ENCODE measurements around the gene REV3L. TPM values are rescaled to one million over a fixed set of nuclear protein-coding genes. Genes with fewer than 3 reads are reported as not detected.
A peak's percentile ranks its signal among the peaks of the same experiment; 100 is the strongest.

The REV3L gene
- 10 to 100 TPM; 16.1 to 31.8 (median 26.8) TPM for total RNA-seq
- 10 to 100 TPM in 1 of 2 donors, 1 to 10 TPM in 1; 8.6 to 14.8 TPM for polyA plus RNA-seq
- total RNA-seq = 70.3 reads per million, percentile 78 among the genes with 10 or more reads in this experiment

GRCh38 chr6:111482959-111483735 lies at the start of gene REV3L:
Gene REV3L (minus strand): TSS chr6:111483218. CDS start chr6:111482888, 330 bp downstream.
- no peaks in the 10 kb centered on the region for H3K27me3 ChIP-seq (ENCODE audit: control insufficient read depth in 2 of 2, insufficient read depth in 2 of 2, low read length in 2 of 2)
- peak; percentile 76 for ATAC-seq
- intact Hi-C loops (cut with micrococcal nuclease) = loop anchor here (1.0 to 10.0 kb wide), 20 partner anchors 84 to 1998 kb away; partner anchors contain the start of genes AMD1 (in 2 of the 2), FAM229B (in 2 of the 2), FYN (in 2 of the 2) and SLC16A10 (in 2 of the 2)
- CTCF ChIA-PET = interaction anchor here (0.6 to 2.8 kb wide), 2 partner anchors 224 to 560 kb away, joined by 3 to 16 read pairs; a partner anchor contains a TSS
- H3K4me1 ChIP-seq (ENCODE audit: control insufficient read depth in 2 of 2, insufficient read depth in 2 of 2, low read length in 2 of 2) = peaks cover 17 to 33% of the 10 kb centered on the region in 2 donors
- H3K36me3 Mint-ChIP-seq = peaks cover 0 to 13% (median 4%) of the 10 kb centered on the region in 5 donors
- H3K9me3 Mint-ChIP-seq = peaks cover 0 to 2% (median 0%) of the 10 kb centered on the region in 11 donors
- H3K36me3 ChIP-seq (ENCODE audit: control insufficient read depth in 2 of 3, insufficient read depth in 3 of 3, low read length in 3 of 3) = peaks cover 0 to 12% (median 0%) of the 10 kb centered on the region in 3 experiments
- peak within 1 kb of the TSS; percentile 95 to 99 (median 99) for H3K27ac Mint-ChIP-seq
- peak within 1 kb of the TSS; percentile 99 for H3K27ac ChIP-seq (ENCODE audit: low read depth, low read length)
- POLR2A ChIA-PET = interaction anchor here (0.6 to 2.8 kb wide), 14 partner anchors 9 to 1303 kb away, joined by 3 to 22 read pairs (median 3); partner anchors contain the start of genes AMD1, CDC40, CDK19 and FAM229B
- peak; percentile 72 to 93 (median 87) for DNase-seq
- H3K4me3 Mint-ChIP-seq = peak within 1 kb of the TSS; percentile 96 to 100 (median 98)
- peaks cover 0 to 3% (median 0%) of the 10 kb centered on the region in 5 donors for H3K27me3 Mint-ChIP-seq
- H3K4me1 Mint-ChIP-seq = peaks cover 33 to 62% (median 56%) of the 10 kb centered on the region in 7 donors
- no peaks in the 10 kb centered on the region for H3K9me3 ChIP-seq (ENCODE audit: control insufficient read depth in 2 of 3, low read length in 3 of 3)
- H3K4me3 ChIP-seq (ENCODE audit: low read length) = peak within 1 kb of the TSS; percentile 93

GRCh38 chr6:111531185-111531584 lies 48.2 kb upstream of the REV3L start:
- intact Hi-C loops (cut with micrococcal nuclease) = no loop called here
- ChIA-PET POLR2A (no interaction called here), CTCF (interaction anchor here (0.8 kb wide), 1 partner anchor 8 kb away, joined by 4 read pairs; no protein-coding TSS in a partner anchor)
- DNase-seq (no peak), ATAC-seq (no peak)
- no peaks in the 10 kb centered on the region for H3K36me3 ChIP-seq (ENCODE audit: control insufficient read depth in 2 of 3, insufficient read depth in 3 of 3, low read length in 3 of 3)
- H3K27me3 Mint-ChIP-seq = no peaks in the 10 kb centered on the region
- H3K4me3 Mint-ChIP-seq = no peak overlapping the region
- peaks cover 0 to 3% of the 10 kb centered on the region in 2 donors for H3K4me1 ChIP-seq (ENCODE audit: control insufficient read depth in 2 of 2, insufficient read depth in 2 of 2, low read length in 2 of 2)
- H3K27ac ChIP-seq (ENCODE audit: low read depth, low read length) = no peak overlapping the region
- peak overlapping the region in 1 of 9 donors; percentile 35 for H3K27ac Mint-ChIP-seq
- no peaks in the 10 kb centered on the region for H3K9me3 ChIP-seq (ENCODE audit: control insufficient read depth in 2 of 3, low read length in 3 of 3)
- H3K36me3 Mint-ChIP-seq = peaks cover 0 to 9% (median 4%) of the 10 kb centered on the region in 5 donors
- H3K4me1 Mint-ChIP-seq = peaks cover 14 to 30% (median 21%) of the 10 kb centered on the region in 7 donors
- no peaks in the 10 kb centered on the region for H3K27me3 ChIP-seq (ENCODE audit: control insufficient read depth in 2 of 2, insufficient read depth in 2 of 2, low read length in 2 of 2)
- no peak overlapping the region for H3K4me3 ChIP-seq (ENCODE audit: low read length)
- H3K9me3 Mint-ChIP-seq = peaks cover 0 to 6% (median 0%) of the 10 kb centered on the region in 11 donors

GRCh38 chr6:111530667-111531066 lies 47.6 kb upstream of the REV3L start:
- ChIA-PET POLR2A (no interaction called here), CTCF (no interaction called here)
- DNase-seq = peak in 2 of 9 donors; percentile 6 to 7
- no peak overlapping the region for H3K4me3 ChIP-seq (ENCODE audit: low read length)
- peaks cover 0 to 3% of the 10 kb centered on the region in 2 donors for H3K4me1 ChIP-seq (ENCODE audit: control insufficient read depth in 2 of 2, insufficient read depth in 2 of 2, low read length in 2 of 2)
- ATAC-seq = no peak
- no peaks in the 10 kb centered on the region for H3K27me3 Mint-ChIP-seq
- H3K9me3 Mint-ChIP-seq = peaks cover 0 to 6% (median 0%) of the 10 kb centered on the region in 11 donors
- H3K9me3 ChIP-seq (ENCODE audit: control insufficient read depth in 2 of 3, low read length in 3 of 3) = no peaks in the 10 kb centered on the region
- intact Hi-C loops (cut with micrococcal nuclease) = no loop called here
- H3K4me3 Mint-ChIP-seq = peak overlapping the region in 3 of 10 donors; percentile 22 to 54 (median 39)
- peaks cover 14 to 30% (median 21%) of the 10 kb centered on the region in 7 donors for H3K4me1 Mint-ChIP-seq
- no peak overlapping the region for H3K27ac ChIP-seq (ENCODE audit: low read depth, low read length)
- peaks cover 0 to 9% (median 4%) of the 10 kb centered on the region in 5 donors for H3K36me3 Mint-ChIP-seq
- no peaks in the 10 kb centered on the region for H3K27me3 ChIP-seq (ENCODE audit: control insufficient read depth in 2 of 2, insufficient read depth in 2 of 2, low read length in 2 of 2)
- peak overlapping the region in 3 of 9 donors; percentile 35 to 72 (median 35) for H3K27ac Mint-ChIP-seq
- H3K36me3 ChIP-seq (ENCODE audit: control insufficient read depth in 2 of 3, insufficient read depth in 3 of 3, low read length in 3 of 3) = no peaks in the 10 kb centered on the region

- ChIA-PET POLR2A (no interaction called here), CTCF (no interaction called here)
- Histone ChIP-seq H3K36me3 (ENCODE audit: control insufficient read depth in 2 of 3, insufficient read depth in 3 of 3, low read length in 3 of 3) (no peaks in the 10 kb centered on the region), H3K9me3 (ENCODE audit: control insufficient read depth in 2 of 3, low read length in 3 of 3) (no peaks in the 10 kb centered on the region), H3K27ac (ENCODE audit: low read depth, low read length) (no peak overlapping the region), H3K4me1 (ENCODE audit: control insufficient read depth in 2 of 2, insufficient read depth in 2 of 2, low read length in 2 of 2) (peaks cover 0 to 3% of the 10 kb centered on the region in 2 donors), H3K4me3 (ENCODE audit: low read length) (no peak overlapping the region), H3K27me3 (ENCODE audit: control insufficient read depth in 2 of 2, insufficient read depth in 2 of 2, low read length in 2 of 2) (no peaks in the 10 kb centered on the region)
- Mint-ChIP-seq H3K27ac (peak overlapping the region in 2 of 9 donors; percentile 35 to 64), H3K9me3 (peaks cover 0 to 6% (median 0%) of the 10 kb centered on the region in 11 donors), H3K27me3 (no peaks in the 10 kb centered on the region), H3K36me3 (peaks cover 0 to 9% (median 4%) of the 10 kb centered on the region in 5 donors), H3K4me3 (no peak overlapping the region), H3K4me1 (peaks cover 14 to 30% (median 21%) of the 10 kb centered on the region in 7 donors)
- intact Hi-C loops (cut with micrococcal nuclease) = no loop called here
- ATAC-seq (no peak), DNase-seq (no peak)
Observed at GRCh38 chr6:111530218-111530617, 47.2 kb upstream of the REV3L start.

GRCh38 chr6:111527367-111527766 lies 44.3 kb upstream of the REV3L start:
- Histone ChIP-seq H3K4me3 (ENCODE audit: low read length) (no peak overlapping the region), H3K36me3 (ENCODE audit: control insufficient read depth in 2 of 3, insufficient read depth in 3 of 3, low read length in 3 of 3) (no peaks in the 10 kb centered on the region), H3K9me3 (ENCODE audit: control insufficient read depth in 2 of 3, low read length in 3 of 3) (no peaks in the 10 kb centered on the region), H3K4me1 (ENCODE audit: control insufficient read depth in 2 of 2, insufficient read depth in 2 of 2, low read length in 2 of 2) (no peaks in the 10 kb centered on the region), H3K27ac (ENCODE audit: low read depth, low read length) (no peak overlapping the region), H3K27me3 (ENCODE audit: control insufficient read depth in 2 of 2, insufficient read depth in 2 of 2, low read length in 2 of 2) (no peaks in the 10 kb centered on the region)
- no peak for DNase-seq
- intact Hi-C loops (cut with micrococcal nuclease) = no loop called here
- Mint-ChIP-seq H3K9me3 (peaks cover 0 to 6% (median 0%) of the 10 kb centered on the region in 11 donors), H3K36me3 (peaks cover 0 to 9% (median 4%) of the 10 kb centered on the region in 5 donors), H3K27me3 (no peaks in the 10 kb centered on the region), H3K4me3 (no peak overlapping the region), H3K4me1 (peaks cover 10 to 28% (median 23%) of the 10 kb centered on the region in 7 donors), H3K27ac (no peak overlapping the region)
- CTCF ChIA-PET = interaction anchor here (0.7 kb wide), 2 partner anchors 46 to 78 kb away, joined by 3 read pairs; partner anchors contain the start of gene TRAF3IP2
- no peak for ATAC-seq
- POLR2A ChIA-PET = no interaction called here

- no peak for ATAC-seq
- POLR2A ChIA-PET = no interaction called here
- intact Hi-C loops (cut with micrococcal nuclease) = no loop called here
Observed at GRCh38 chr6:111524735-111525134, 41.7 kb upstream of the REV3L start.

More at GRCh38 chr6:111524735-111525134, 41.7 kb upstream of the REV3L start:
- H3K27me3 Mint-ChIP-seq = no peaks in the 10 kb centered on the region
- Histone ChIP-seq H3K27me3 (ENCODE audit: control insufficient read depth in 2 of 2, insufficient read depth in 2 of 2, low read length in 2 of 2) (no peaks in the 10 kb centered on the region), H3K9me3 (ENCODE audit: control insufficient read depth in 2 of 3, low read length in 3 of 3) (no peaks in the 10 kb centered on the region), H3K4me3 (ENCODE audit: low read length) (no peak overlapping the region), H3K27ac (ENCODE audit: low read depth, low read length) (no peak overlapping the region), H3K36me3 (ENCODE audit: control insufficient read depth in 2 of 3, insufficient read depth in 3 of 3, low read length in 3 of 3) (no peaks in the 10 kb centered on the region), H3K4me1 (ENCODE audit: control insufficient read depth in 2 of 2, insufficient read depth in 2 of 2, low read length in 2 of 2) (no peaks in the 10 kb centered on the region)
- DNase-seq = no peak
- H3K27ac Mint-ChIP-seq = no peak overlapping the region
- H3K4me1 Mint-ChIP-seq = peaks cover 7 to 26% (median 20%) of the 10 kb centered on the region in 7 donors
- no peak overlapping the region for H3K4me3 Mint-ChIP-seq
- peaks cover 0 to 6% (median 0%) of the 10 kb centered on the region in 11 donors for H3K9me3 Mint-ChIP-seq
- CTCF ChIA-PET = no interaction called here
- peaks cover 0 to 12% (median 9%) of the 10 kb centered on the region in 5 donors for H3K36me3 Mint-ChIP-seq
